CD4-positive, alpha-beta T cell treated with Interleukin-15 for 1 hour (primary cell): ENCODE results near the gene RICTOR.
"Not testable (repeated sequence)": the region's sequence is repeated elsewhere in the genome, so short reads cannot be mapped to it uniquely, and the experiment has no call there.

ENCODE experiments used
- DNase-seq: peaks from one replicate; pipeline ENCODE4 v3.0.0-alpha.2; 2020

The RICTOR gene

DNA sequence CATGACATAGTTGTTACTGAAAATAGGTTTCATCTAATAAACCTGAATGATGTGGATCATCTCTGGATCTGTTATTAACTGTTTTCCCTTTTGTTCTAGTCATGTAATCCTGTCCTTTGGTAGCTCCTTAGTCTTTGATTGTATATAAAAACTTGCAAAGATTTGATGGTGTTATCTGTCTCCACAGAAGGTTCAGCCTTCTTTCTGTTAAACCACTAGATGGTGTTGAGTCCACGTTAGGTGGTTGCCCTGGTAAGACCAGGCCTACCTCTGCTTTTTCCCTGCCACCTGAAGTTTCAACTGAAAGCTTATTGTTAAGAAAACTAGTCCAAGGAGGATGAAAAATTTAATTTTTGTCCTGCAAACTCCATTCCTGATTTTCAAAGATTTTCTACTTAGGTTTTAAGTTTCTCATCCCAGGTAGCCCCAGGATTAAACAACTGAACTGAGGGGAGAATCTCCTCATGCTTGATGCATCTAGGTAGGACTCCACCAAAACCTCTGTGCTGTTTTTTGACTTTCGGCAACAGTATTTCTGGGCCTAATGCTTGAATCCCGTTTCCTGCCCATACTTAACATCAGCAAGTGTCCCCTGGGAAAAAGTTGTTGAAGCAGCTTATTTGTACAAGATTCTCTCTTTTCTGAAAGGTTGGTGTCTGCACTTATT lies 68.5 kb downstream of the RICTOR start:
- no peak for DNase-seq

- no peak for DNase-seq
Measured at GRCh38 chr5:39001683-39002082, 72.5 kb downstream of the RICTOR start.

DNA sequence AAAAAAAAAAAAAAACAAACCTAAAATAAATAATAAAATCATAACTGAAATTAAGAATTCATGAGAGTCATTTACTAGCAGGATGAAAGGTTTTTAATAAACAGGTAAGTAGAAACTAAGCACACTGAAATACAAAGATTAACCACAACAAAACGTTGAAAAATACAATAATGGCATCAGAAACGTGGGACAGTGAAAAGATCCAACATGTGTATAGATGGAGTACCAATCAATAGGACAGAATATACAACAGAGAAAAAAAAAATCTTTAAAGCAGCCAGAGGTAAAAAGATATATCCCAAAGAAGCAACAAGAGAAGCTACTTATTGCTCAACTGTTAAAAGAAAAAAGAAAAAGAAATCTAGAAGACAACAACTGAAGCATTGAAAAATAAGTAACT lies 75.2 kb downstream of the RICTOR start:
- DNase-seq: no peak

DNA sequence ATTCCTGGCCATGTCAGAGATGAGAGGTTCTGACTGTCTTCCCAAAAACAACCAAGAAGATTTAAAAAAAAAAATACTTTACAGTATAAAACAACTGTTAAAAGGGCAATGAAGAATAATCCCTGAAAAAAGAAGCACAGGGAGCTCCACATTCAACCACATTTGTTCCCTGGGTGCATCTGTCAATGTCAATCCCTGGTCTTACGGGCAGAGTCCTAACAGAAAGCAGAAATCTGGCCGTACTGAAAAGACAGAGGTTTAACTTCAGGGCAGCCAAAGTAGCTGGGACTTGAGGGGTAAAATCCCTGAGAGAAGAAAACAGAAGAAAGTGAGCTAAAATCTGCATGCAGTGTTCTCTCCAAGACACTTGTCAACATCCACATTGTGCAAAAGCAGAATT lies 76.6 kb downstream of the RICTOR start:
- no peak for DNase-seq

GRCh38 chr5:38996123-38996522 lies 78.1 kb downstream of the RICTOR start:
- DNase-seq: no peak

DNA sequence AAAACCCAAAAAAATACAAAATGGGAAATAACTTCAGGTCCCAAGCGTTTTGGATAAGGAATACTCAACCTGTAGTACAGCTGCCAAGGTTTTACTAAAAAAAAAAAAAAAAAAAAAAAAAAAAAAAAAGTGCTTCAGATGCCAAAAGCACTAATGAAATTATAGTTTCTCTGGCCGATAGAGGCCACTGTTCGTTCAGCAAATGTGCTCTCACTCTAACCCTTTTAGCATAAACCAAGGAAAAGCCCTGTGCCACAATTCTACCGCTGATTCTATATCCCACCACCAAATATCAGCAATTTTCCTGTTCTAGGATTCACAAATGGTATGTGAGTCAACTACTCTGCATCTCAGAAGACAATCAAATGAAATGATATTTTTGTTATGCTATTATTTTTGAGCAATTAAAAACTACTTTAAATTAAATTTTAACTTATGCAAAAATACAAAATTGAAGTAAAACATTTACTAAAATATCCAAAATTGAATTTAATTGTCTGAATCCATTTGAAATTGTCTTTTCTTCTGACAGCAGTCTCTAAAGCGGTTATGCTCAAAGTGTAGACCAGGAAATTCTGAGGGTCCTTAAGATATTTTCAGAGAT lies 79.8 kb downstream of the RICTOR start:
- no peak for DNase-seq

- DNase-seq: not testable (repeated sequence)
Measured at GRCh38 chr5:38989974-38990719, 84.1 kb downstream of the RICTOR start.

DNA sequence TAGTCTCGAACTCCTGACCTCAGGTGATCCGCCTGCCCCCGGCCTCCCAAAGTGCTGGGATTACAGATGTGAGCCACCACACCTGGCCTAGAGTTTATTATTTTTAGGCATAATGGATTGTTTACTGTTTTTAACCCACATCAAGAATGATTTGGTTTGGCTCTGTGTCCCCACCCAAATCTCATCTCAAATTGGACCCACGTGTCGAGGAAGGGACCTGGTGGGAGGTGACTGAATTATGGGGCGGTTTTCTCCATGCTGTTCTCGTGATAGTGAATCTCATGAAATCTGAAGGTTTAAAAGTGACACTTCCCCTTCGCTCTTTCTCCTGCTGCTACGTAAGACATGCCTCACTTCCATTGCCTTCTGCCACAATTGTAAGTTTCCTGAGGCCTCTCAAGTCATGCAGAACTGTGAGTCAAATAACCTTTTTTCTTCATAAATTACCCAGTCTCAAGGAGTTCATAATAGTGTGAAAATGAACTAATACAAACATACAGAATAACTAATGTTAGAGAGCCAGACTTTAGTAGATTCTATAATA lies 88.2 kb downstream of the RICTOR start:
- DNase-seq: no peak

GRCh38 chr5:38979535-38979934 lies 94.7 kb downstream of the RICTOR start:
- no peak for DNase-seq

DNA sequence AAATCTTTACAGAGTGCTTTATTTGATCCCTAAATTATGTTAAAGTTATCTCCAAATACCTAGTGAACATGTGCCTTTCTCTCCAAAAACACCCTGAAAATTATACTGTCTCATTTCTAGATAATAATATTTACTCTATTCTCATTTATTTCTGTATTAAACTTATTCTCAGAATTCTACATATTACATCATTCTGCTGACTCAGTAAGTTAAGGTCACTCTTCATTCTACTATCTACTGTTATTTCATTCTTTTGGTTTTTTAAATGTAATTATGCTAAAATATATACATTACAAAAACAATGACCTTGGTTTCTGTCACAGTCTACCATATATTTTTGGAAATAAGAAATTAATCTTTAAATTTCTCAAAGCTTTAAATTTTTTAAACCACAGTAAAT lies 96.2 kb downstream of the RICTOR start:
- DNase-seq: no peak

DNA sequence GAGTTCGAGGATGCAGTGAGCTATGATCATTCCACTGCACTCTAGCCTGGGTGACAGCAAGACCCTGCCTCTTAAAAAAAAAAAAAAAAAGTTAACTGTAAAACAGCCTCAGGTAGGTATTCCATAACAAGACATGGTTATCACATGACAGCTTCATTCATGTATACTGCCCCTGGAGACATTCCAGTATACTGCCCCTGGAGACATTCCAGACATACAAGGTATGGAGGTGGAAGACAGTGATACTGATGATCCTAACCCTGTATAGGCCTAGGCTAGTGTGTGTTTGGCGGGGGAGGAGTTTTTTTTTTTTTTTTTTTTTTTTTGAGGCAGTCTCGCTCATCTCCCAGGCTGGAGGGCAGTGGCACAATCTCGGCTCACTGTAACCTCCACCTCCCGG lies 105.5 kb downstream of the RICTOR start:
- no peak for DNase-seq

GRCh38 chr5:38961691-38962090 lies 112.5 kb downstream of the RICTOR start:
- no peak for DNase-seq

DNA sequence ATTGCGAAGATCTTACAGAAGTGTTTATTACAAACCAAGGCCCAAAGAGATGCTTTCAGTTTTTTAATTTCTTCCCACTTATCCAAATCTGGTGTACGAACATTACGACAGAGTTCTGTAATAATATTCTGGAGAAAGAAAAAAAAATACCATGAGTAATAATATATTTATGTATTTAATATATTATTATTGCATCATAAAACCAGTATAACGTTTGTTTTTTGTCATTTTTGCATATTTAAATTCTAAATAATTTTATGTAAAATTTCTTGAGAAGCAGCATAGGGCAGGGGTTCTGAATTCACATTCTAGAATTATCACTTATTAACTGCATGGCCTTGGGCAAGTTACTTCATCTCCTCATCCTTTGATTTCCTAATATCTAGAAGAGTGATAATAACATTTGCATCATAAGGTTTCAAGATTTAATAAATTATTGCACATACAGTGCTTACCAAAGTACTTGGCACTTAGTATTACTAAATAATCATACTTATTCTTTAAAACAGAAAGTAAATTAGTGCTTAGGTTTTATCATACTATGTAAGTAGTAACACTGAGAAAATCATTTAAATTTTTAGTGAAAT lies 120.7 kb downstream of the RICTOR start:
- no peak for DNase-seq

DNA sequence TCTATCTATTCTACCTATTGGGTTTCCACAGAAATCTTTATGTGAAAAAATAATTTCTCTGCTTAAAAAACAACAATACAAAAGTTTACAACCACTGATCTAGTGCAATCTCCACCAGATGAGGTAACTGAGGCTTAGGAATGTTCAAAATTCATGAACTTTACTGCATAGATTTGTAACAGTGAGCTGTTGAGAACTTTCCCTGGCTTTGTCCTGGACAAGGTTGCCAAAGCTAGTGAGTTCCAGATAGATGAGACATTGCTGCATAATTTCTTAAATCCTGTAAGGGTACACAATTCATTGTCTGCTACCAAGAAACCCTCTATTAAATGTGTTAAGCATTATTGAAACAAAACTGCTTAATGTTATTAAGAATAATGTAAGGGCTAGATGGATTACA lies 125.7 kb downstream of the RICTOR start:
- DNase-seq: no peak

- no peak for DNase-seq
Measured at GRCh38 chr5:38944282-38944681, 129.9 kb downstream of the RICTOR start.

DNA sequence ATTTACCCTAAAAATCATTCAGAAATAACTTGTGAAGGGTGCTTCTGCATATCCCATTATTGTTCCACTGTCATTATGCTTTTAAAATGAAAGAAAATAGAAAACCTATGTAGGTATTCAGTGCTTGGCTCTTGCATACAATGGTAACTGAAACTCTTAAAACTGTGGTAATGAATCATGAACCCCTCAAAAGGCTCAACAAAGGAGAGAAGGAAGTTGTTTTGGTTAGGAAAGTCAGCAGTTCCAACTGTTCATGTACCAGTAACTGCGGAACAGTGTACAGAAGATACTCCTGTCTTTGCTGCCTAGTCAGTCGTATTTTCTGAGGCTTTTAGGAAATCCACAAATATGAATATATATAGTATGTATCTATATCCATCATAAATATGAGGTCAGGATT lies 132.3 kb downstream of the RICTOR start:
- DNase-seq: no peak

- no peak for DNase-seq
Measured at GRCh38 chr5:38940230-38940858, 133.9 kb downstream of the RICTOR start.

DNA sequence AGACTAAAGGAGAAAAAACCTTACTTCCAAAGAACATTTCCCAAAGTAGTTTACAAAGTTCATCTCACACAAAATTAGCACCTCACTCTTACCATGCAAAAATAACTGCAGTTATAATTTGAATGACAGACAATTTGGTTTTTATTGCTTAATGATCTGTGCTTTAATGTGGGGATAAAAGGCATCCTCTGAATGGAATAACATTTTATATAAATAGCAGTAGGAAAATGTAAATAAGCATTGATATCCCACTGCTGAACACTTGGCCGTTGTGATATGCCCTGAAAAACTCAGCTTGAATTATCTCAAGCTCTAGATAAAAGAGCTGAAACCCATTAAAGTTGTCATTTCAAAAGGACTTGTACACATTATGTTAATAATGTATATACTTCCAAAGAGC lies 135.2 kb downstream of the RICTOR start:
- no peak for DNase-seq

- DNase-seq: no peak
Measured at GRCh38 chr5:38938424-38938823, 135.8 kb downstream of the RICTOR start.

GRCh38 chr5:38936269-38936668 lies 137.9 kb downstream of the RICTOR start:
- DNase-seq: no peak

DNA sequence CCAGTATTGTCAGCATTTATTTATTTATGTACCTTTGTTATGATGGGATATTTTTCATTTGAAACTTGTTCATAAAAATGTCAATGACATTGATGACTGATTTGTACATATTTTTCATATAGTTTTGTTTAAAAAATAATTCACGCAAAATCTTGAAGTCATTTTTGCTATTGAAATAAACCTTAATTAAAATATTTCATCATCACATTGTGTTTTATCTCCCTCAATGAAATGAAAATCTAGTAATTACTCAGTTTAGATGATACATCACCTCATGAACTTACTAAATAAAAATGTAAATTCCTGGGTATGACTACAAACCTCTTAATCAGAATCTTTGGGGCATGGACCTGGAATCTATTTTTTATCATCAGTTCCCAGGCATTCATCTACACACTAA lies 138.8 kb downstream of the RICTOR start:
- no peak for DNase-seq

DNA sequence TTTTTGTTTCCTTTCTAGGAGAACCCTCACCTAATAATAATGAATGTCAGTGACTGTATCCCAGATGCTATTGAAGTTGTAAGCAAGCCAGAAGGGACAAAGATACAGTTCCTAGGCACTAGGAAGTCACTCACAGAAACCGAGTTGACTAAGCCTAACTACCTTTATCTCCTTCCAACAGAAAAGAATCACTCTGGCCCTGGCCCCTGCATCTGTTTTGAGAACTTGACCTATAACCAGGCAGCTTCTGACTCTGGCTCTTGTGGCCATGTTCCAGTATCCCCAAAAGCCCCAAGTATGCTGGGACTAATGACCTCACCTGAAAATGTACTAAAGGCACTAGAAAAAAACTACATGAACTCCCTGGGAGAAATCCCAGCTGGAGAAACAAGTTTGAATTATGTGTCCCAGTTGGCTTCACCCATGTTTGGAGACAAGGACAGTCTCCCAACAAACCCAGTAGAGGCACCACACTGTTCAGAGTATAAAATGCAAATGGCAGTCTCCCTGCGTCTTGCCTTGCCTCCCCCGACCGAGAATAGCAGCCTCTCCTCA lies 141.3 kb downstream of the RICTOR start:
- no peak for DNase-seq

- DNase-seq: no peak
Measured at GRCh38 chr5:38931731-38932130, 142.5 kb downstream of the RICTOR start.
